Stimulated activated CD8-positive, alpha-beta memory T cell treated with anti-CD3 and anti-CD28 coated beads, Interleukin-7, amount 100 ng/mL, for 24 hours (primary cell): ENCODE measurements around the gene GTPBP4.
"Not testable (repeated sequence)": the region's sequence is repeated elsewhere in the genome, so short reads cannot be mapped to it uniquely, and the experiment has no call there.

Experiments used
- DNase-seq: peaks from one replicate; pipeline ENCODE4 v3.0.0-alpha.2; 2020; ENCODE audit warnings: low read depth

GTPBP4 gene

DNA sequence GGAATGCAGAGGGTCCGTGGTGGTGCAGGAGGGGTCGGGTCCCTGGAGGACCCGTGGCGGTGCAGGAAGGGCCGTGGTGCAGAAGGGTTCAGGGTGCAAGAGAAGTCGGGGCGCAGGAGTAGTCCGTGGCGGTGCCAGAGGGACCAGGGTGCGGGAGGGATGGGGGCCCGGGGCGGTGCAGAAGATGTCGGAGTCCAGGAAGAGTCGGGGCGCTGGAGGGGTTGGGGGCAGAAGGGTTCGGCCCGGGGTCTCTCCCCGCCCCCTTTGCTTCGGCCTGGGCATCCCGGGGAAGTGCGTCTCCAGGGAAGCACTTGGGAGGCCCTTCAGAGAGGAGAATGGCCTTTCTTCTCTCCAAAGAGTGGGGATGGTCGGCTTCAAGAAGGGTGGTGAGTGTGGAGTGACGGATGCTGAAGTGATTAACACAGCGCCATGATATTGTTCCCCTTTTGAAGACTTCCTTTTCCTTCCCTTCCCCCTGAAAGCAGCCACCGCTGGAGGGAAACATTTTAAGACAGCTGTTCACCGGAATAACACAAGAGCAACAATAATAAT is 68.9 kb downstream of the GTPBP4 start:
- DNase-seq = no peak

DNA sequence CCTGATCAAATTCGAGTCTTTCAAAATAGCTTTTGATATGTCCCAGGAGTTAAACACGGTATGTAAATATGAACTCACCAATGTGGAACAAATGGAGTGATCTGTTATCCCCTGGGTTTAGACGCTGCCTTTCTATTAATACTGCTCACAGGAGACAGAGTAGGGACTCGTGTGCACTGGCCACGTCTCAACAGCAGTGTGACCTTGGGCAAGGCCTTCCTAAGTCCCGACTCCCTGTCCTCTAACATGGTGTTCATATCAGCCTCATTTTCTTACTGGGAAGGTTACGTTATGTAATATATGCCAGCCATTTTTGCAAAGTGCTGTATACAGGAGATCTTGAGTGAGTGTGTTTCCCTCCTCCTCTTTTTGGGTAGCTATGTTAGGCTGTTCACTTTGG is 69.8 kb downstream of the GTPBP4 start:
- DNase-seq = no peak

DNA sequence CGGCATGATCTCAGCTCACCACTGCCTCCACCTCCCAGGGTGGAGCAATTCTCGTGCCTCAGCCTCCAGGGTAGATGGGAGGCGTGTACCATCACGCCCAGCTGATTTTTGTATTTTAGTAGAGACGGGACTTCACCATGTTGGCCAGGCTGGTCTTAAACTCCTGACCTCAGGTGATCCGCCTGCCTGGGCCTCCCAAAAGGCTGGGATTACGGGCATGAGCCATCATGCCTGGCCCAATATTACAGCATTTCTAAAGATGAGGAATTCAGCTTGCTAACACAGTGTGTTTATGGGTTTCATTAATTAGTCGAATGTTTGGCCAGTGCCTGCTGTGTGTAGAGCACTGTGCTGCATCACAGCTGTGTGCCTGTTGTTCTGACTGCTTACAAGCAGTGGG is 71.7 kb downstream of the GTPBP4 start:
- no peak for DNase-seq

DNA sequence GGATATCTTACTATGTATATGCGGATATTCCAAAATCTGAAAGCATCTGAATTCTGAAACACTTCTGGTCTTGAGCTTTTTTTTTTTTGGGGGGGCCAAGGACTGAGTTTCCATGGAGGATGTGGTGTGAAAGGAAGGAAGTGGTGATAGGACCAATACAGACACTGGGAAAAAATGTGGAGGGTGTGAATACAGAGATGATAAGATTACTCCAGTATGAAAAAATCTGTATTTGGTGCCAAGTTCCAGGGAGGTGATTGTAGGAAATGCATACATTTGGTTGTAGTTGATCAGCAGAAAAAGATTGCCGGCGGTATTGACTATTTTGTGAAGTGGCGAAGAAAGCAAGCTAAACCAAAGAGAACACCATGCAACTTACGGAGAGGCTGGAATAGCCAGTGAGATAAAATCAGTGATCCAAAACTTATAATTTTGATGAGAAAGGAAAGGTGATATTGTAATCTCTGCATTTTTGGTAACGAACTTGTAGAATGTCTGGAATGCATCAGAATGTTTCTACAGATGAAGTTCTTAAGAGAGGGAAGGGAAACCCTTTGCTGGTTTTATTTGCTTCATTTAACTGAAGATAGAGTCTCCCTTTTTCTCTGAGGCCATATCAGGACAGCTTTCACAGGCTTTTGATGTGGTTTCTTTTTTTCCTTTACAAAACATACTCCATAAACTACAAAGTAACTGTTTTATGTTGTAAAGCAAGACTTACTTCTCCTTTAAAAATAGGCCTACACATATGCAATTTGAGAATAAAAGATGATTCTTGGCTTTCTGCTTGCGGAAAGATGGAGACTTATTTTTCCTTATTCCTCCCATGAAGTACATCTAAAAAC is 73.9 kb downstream of the GTPBP4 start:
- DNase-seq = no peak

DNA sequence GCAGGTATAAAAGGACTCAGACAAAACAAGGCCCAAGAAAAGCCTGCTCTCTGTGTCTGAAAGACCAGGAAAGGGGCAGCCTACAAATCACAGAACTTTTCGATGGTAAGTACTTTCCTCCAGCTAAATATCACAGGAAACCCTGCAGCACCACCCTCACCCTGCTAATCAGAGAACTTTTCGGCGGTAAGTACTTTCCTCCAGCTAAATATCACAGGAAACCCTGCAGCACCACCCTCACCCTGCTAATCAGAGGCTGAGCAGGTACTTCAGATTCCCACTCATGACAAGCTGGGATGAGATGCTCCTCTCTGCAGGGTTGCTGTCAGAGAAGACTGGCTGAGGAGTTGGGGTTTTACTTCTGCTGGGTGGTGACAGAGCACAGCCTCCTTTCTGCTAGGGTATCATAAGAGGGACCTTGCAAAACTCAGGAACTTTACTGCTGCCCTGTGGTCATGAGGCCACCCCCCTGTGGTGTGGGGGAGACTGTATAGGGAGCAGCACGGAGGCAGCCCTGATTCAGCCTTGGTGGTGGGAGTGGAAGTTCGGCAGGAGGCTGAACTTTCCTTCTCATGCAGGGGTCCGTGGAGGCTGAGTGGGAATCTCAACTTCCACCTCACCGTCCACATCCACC is 75.1 kb downstream of the GTPBP4 start:
- no peak for DNase-seq

DNA sequence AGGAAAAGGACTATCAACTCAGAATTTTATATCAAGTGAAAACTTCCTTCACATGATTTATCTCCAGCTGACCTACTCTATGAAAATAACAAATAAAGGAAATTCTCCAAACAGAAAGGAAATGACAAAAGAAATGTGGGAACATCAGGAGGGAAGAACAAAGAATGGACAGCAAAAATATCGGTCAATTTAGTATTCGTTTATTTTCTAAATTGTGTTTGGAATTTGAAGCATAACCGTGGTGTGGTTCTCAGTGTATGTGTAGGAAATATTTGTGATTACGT is 76.7 kb downstream of the GTPBP4 start:
- no peak for DNase-seq

DNA sequence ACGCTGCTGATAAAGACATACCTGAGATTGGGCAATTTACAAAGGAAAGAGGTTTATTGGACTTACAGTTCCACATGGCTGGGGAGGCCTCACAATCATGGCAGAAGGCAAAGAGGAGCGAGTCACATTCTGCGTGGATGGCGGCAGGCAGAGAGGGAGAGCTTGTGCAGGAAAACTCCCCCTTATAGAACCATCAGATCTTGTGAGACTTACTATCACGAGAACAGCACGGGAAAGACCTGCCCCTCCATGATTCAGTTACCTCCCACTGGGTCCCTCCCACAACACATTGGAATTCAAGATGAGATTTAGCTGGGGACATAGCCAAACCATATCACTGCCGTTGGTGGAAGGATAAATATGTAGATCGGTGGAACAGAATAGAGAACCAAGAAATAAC is 78.5 kb downstream of the GTPBP4 start:
- not testable (repeated sequence) for DNase-seq

DNA sequence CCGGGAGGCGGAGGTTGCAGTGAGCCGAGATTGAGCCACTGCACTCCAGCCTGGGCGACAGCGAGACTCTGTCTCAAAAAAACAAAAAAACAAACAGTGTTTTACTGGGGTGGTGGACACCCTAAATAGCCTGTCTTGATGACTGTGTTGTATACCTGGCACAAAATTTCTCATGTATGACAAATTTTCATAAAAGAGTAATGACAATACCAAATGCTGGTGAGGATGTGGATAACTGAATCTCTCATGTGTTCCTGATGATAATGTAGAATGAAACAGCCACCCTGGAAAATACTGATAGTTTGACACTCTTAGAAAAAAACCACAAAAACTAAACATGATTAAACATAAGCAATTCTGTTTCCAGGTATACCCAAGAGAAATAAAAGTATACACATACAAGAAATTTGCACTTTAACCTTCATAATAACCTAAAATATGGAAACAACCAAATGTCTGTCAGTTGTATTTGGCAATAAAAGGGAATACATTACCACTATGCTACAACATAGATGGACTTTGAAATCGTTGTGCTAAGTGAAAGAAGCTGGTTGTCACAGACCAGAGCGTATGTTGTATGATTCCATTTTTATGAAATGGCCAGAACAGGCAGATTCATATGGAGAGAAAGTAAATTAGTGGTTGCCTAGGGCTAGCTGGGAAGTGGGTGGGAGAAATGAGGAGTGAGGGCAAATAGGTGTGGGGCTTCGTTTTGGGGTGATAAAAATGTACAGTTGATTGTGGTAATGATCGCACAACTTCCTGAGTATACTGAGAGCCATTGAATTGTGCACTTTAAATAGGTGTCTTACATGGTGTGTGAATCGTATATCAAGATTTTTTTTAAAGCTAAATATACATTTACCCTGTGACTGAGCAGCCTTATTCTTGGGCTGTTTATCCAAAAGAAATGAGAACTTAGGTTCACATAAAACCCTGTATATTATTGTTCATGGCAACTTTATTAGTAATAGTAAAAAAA is 80.4 kb downstream of the GTPBP4 start:
- DNase-seq = no peak
